Activated CD8-positive, alpha-beta T cell treated with anti-CD3 and anti-CD28 coated beads for 36 hours (primary cell): ENCODE measurements around the gene EXOSC7. TPM values are rescaled to one million over a fixed set of nuclear protein-coding genes. Genes with fewer than 3 reads are reported as not detected.
A peak's percentile ranks its signal among the peaks of the same experiment; 100 is the strongest.

Experiments
- ATAC-seq: fragments of 200-7000 bp; cut with Tn5 transposase; one replicate; pipeline ENCODE4 v1.10.0; 2021; ENCODE audit warnings: mild to moderate bottlenecking, moderate library complexity
- CTCF ChIA-PET: fragments of 350-600 bp; sonication (Branson Sonifier 250); formaldehyde crosslinking; loops from one replicate; lab custom pipeline; 2021; ENCODE audit warnings: antibody characterized with exemption; lab: Charles Lee
- POLR2A ChIA-PET: fragments of 350-600 bp; sonication (Branson Sonifier 250); formaldehyde crosslinking; loops from one replicate; lab custom pipeline; 2021; ENCODE audit warnings: antibody characterized with exemption; lab: Charles Lee
- DNase-seq: peaks from one replicate; pipeline ENCODE4 v3.0.0-alpha.2; 2020
- H3K27ac Mint-ChIP-seq: one replicate; pipeline ENCODE4 v1.8.0; 2021; ENCODE audit warnings: mild to moderate bottlenecking, mixed read lengths
- H3K27me3 Mint-ChIP-seq: one replicate; pipeline ENCODE4 v1.8.0; 2021; ENCODE audit warnings: mixed read lengths
- H3K36me3 Mint-ChIP-seq: one replicate; pipeline ENCODE4 v1.8.0; 2021; ENCODE audit warnings: low read depth, mixed read lengths
- H3K4me1 Mint-ChIP-seq: one replicate; pipeline ENCODE4 v1.8.0; 2021; ENCODE audit warnings: low read depth, mixed read lengths
- H3K4me3 Mint-ChIP-seq: one replicate; pipeline ENCODE4 v1.8.0; 2021; ENCODE audit warnings: mild to moderate bottlenecking, moderate library complexity, mixed read lengths
- H3K9me3 Mint-ChIP-seq: one replicate; pipeline ENCODE4 v1.8.0; 2021; ENCODE audit warnings: mixed read lengths
- CTCF ChIP-seq: fragments of 200-600 bp; IDR thresholded peaks from one replicate; pipeline ENCODE4 v1.8.0; 2022; ENCODE audit warnings: antibody characterized with exemption, mild to moderate bottlenecking
- intact Hi-C: fragments of 100-400 bp; cut with micrococcal nuclease; formaldehyde crosslinking; loops from one replicate; pipeline ENCODE4 v1.10.0; 2022
- total RNA-seq, 2 experiments: library from RNA; stranded (reverse); gene quantifications; one replicate each; pipeline ENCODE4 v1.2.3, GENCODE V29; 2021

The EXOSC7 gene
- total RNA-seq, 2 experiments from 2014 or later, result 79.8 to 80.7 TPM

GRCh38 chr3:44989141-44989540 lies 13.1 kb downstream of the EXOSC7 start:
- no peaks in the 10 kb centered on the region for H3K27me3 Mint-ChIP-seq
- DNase-seq (no peak), ATAC-seq (no peak)
- intact Hi-C loops, result no loop called here
- H3K36me3 Mint-ChIP-seq, result peaks cover 57% of the 10 kb centered on the region
- ChIA-PET POLR2A (interaction anchor here (7.6 kb wide), 1 partner anchor 12 kb away, joined by 48 read pairs; the partner anchor contains the start of genes EXOSC7 and ZDHHC3), CTCF (interaction anchor here (1.3 to 3.9 kb wide), 2 partner anchors 12 to 51 kb away, joined by 3 to 26 read pairs; partner anchors contain the start of genes EXOSC7 and ZDHHC3)
- TF ChIP-seq CTCF, result no peak
- H3K27ac Mint-ChIP-seq, result no peak overlapping the region
- peaks cover 41% of the 10 kb centered on the region for H3K4me1 Mint-ChIP-seq
- no peaks in the 10 kb centered on the region for H3K9me3 Mint-ChIP-seq
- H3K4me3 Mint-ChIP-seq, result no peak overlapping the region

- ATAC-seq, result no peak
- Mint-ChIP-seq H3K36me3 (peaks cover 56% of the 10 kb centered on the region), H3K9me3 (no peaks in the 10 kb centered on the region), H3K4me3 (no peak overlapping the region), H3K27ac (no peak overlapping the region), H3K4me1 (peaks cover 40% of the 10 kb centered on the region), H3K27me3 (no peaks in the 10 kb centered on the region)
- CTCF ChIA-PET, result interaction anchor here (1.3 to 3.9 kb wide), 3 partner anchors 13 to 75 kb away, joined by 3 to 26 read pairs (median 3); partner anchors contain the start of genes EXOSC7 and ZDHHC3
- DNase-seq, result no peak
- POLR2A ChIA-PET, result interaction anchor here (7.6 kb wide), 1 partner anchor 13 kb away, joined by 48 read pairs; the partner anchor contains the start of genes EXOSC7 and ZDHHC3
- intact Hi-C loops, result no loop called here
- TF ChIP-seq CTCF, result no peak
Observed at GRCh38 chr3:44989636-44990373, 13.8 kb downstream of the EXOSC7 start.

- no peaks in the 10 kb centered on the region for H3K9me3 Mint-ChIP-seq
- H3K4me3 Mint-ChIP-seq, result no peak overlapping the region
- DNase-seq (no peak), ATAC-seq (no peak)
- peaks cover 46% of the 10 kb centered on the region for H3K36me3 Mint-ChIP-seq
- CTCF ChIA-PET, result interaction anchor here (1.1 to 1.5 kb wide), 2 partner anchors 13 to 77 kb away, joined by 3 to 4 read pairs; no protein-coding TSS in a partner anchor
- no peak overlapping the region for H3K27ac Mint-ChIP-seq
- POLR2A ChIA-PET, result interaction anchor here (1.0 to 7.6 kb wide), 2 partner anchors 9 to 14 kb away, joined by 3 to 48 read pairs; partner anchors contain the start of genes EXOSC7 and ZDHHC3
- intact Hi-C loops, result no loop called here
- no peaks in the 10 kb centered on the region for H3K27me3 Mint-ChIP-seq
- no peak for TF ChIP-seq CTCF
- H3K4me1 Mint-ChIP-seq, result peaks cover 46% of the 10 kb centered on the region
Observed at GRCh38 chr3:44991326-44991725, 15.3 kb downstream of the EXOSC7 start.

GRCh38 chr3:44992555-44993470 lies 16.8 kb downstream of the EXOSC7 start:
- ATAC-seq, result no peak
- Mint-ChIP-seq H3K9me3 (no peaks in the 10 kb centered on the region), H3K36me3 (peaks cover 53% of the 10 kb centered on the region), H3K27ac (no peak overlapping the region), H3K27me3 (no peaks in the 10 kb centered on the region), H3K4me1 (peaks cover 57% of the 10 kb centered on the region), H3K4me3 (no peak overlapping the region)
- intact Hi-C loops, result no loop called here
- ChIA-PET CTCF (interaction anchor here (0.7 to 3.0 kb wide), 9 partner anchors 9 to 48 kb away, joined by 3 to 24 read pairs (median 4); no protein-coding TSS in a partner anchor), POLR2A (interaction anchor here (1.2 to 7.6 kb wide), 2 partner anchors 16 to 27 kb away, joined by 3 to 48 read pairs; partner anchors contain the start of genes EXOSC7 and ZDHHC3)
- DNase-seq, result peak; percentile 34
- peak; percentile 52 for TF ChIP-seq CTCF
